CD4-positive, alpha-beta memory T cell (primary cell): ENCODE measurements around the gene NRCAM. TPM values are rescaled to one million over a fixed set of nuclear protein-coding genes. Genes with fewer than 3 reads are reported as not detected.
"Not testable (repeated sequence)": the region's sequence is repeated elsewhere in the genome, so short reads cannot be mapped to it uniquely, and the experiment has no call there.

Experiments
- CTCF ChIA-PET: fragments of 350-600 bp; sonication (Branson Sonifier 250); formaldehyde crosslinking; loops from one replicate; lab custom pipeline; 2021; ENCODE audit warnings: inconsistent platforms; ENCODE audit not compliant: partially characterized antibody; lab: Charles Lee
- POLR2A ChIA-PET: fragments of 350-600 bp; sonication (Branson Sonifier 250); formaldehyde crosslinking; loops from one replicate; lab custom pipeline; 2021; ENCODE audit not compliant: partially characterized antibody; lab: Charles Lee
- DNase-seq, 5 donors: peaks; one replicate each; pipeline versions ENCODE4 v3.0.0 to v3.0.0-alpha.2; 2020 to 2022; ENCODE audit warnings: mixed read lengths in 1 of 5
- H3K27ac ChIP-seq: one replicate; pipeline ENCODE4 v1.7.0; 2013; ENCODE audit warnings: low read depth, low read length
- H3K27me3 ChIP-seq: 2 replicates; pipeline ENCODE4 v1.7.0; 2013; ENCODE audit warnings: mild to moderate bottlenecking, low read length, moderate library complexity; ENCODE audit not compliant: insufficient read depth
- H3K36me3 ChIP-seq: 2 replicates; pipeline ENCODE4 v1.7.0; 2013; ENCODE audit warnings: mild to moderate bottlenecking, low read length, moderate library complexity; ENCODE audit not compliant: insufficient read depth
- H3K4me1 ChIP-seq: 2 replicates; pipeline ENCODE4 v1.7.0; 2013; ENCODE audit warnings: mild to moderate bottlenecking, low read length, moderate library complexity; ENCODE audit not compliant: insufficient read depth
- H3K4me3 ChIP-seq, 2 donors: one replicate each; pipeline ENCODE4 v1.7.0; 2013; ENCODE audit warnings: low read length in 2 of 2, mild to moderate bottlenecking in 1 of 2
- H3K9me3 ChIP-seq, 2 donors: one replicate each; pipeline ENCODE4 v1.7.0; 2013; ENCODE audit warnings: low read length in 2 of 2, control low read depth in 1 of 2; ENCODE audit not compliant: control insufficient read depth in 1 of 2
- H3K27ac Mint-ChIP-seq, 7 donors: one replicate each; pipeline ENCODE4 v1.8.0; 2020 to 2021; ENCODE audit warnings: mixed read lengths in 7 of 7, mild to moderate bottlenecking in 6 of 7, inconsistent platforms in 3 of 7, moderate library complexity in 3 of 7
- H3K27me3 Mint-ChIP-seq, 2 donors: one replicate each; pipeline ENCODE4 v1.8.0; 2020 to 2021; ENCODE audit warnings: mixed read lengths in 2 of 2
- H3K36me3 Mint-ChIP-seq, 2 donors: one replicate each; pipeline ENCODE4 v1.8.0; 2020 to 2021; ENCODE audit warnings: mixed read lengths in 2 of 2, inconsistent platforms in 1 of 2, mild to moderate bottlenecking in 1 of 2
- H3K4me1 Mint-ChIP-seq, 4 donors: one replicate each; pipeline ENCODE4 v1.8.0; 2020 to 2021; ENCODE audit warnings: mixed read lengths in 4 of 4, mild to moderate bottlenecking in 1 of 4
- H3K4me3 Mint-ChIP-seq, 8 donors: one replicate each; pipeline ENCODE4 v1.8.0; 2020 to 2021; ENCODE audit warnings: mixed read lengths in 8 of 8, mild to moderate bottlenecking in 7 of 8, moderate library complexity in 6 of 8, inconsistent platforms in 3 of 8
- H3K9me3 Mint-ChIP-seq, 8 donors: one replicate each; pipeline ENCODE4 v1.8.0; 2020 to 2021; ENCODE audit warnings: mixed read lengths in 8 of 8, mild to moderate bottlenecking in 5 of 8, inconsistent platforms in 3 of 8, moderate library complexity in 1 of 8
- intact Hi-C: fragments of 100-400 bp; cut with micrococcal nuclease; formaldehyde crosslinking; loops from one replicate; pipeline ENCODE4 v1.15.1; 2023
- polyA plus RNA-seq, 2 donors: library from polyadenylated mRNA; unstranded; fragments of 300-500 nt; fragmentation: Illumina TruSeq; gene quantifications; one replicate each; pipeline ENCODE4 v1.2.3, GENCODE V29; 2021
- total RNA-seq, 2 experiments: library from RNA; stranded (reverse); gene quantifications; one replicate each; pipeline ENCODE4 v1.2.3, GENCODE V29; 2021

NRCAM gene
- total and polyA plus RNA-seq, 4 experiments from 2014 or later, result 0.22 to 0.41 (median 0.32) TPM; not detected in 1

GRCh38 chr7:108348913-108349312 lies 107.3 kb downstream of the NRCAM start:
- ChIA-PET CTCF (no interaction called here), POLR2A (no interaction called here)
- Mint-ChIP-seq H3K9me3 (peaks cover 0 to 4% (median 0%) of the 10 kb centered on the region in 8 donors), H3K36me3 (no peaks in the 10 kb centered on the region), H3K4me1 (no peaks in the 10 kb centered on the region), H3K27ac (no peak overlapping the region), H3K27me3 (peaks cover 2 to 3% of the 10 kb centered on the region in 2 donors), H3K4me3 (no peak overlapping the region)
- Histone ChIP-seq H3K4me3 (no peak overlapping the region), H3K27me3 (no peaks in the 10 kb centered on the region), H3K36me3 (no peaks in the 10 kb centered on the region), H3K4me1 (no peaks in the 10 kb centered on the region), H3K9me3 (no peaks in the 10 kb centered on the region), H3K27ac (no peak overlapping the region)
- DNase-seq, result no peak
- intact Hi-C loops, result no loop called here

GRCh38 chr7:108347616-108348015 lies 108.6 kb downstream of the NRCAM start:
- H3K4me1 Mint-ChIP-seq, result no peaks in the 10 kb centered on the region
- Histone ChIP-seq H3K4me1 (no peaks in the 10 kb centered on the region), H3K27ac (no peak overlapping the region), H3K27me3 (no peaks in the 10 kb centered on the region), H3K9me3 (no peaks in the 10 kb centered on the region), H3K36me3 (no peaks in the 10 kb centered on the region), H3K4me3 (no peak overlapping the region)
- CTCF ChIA-PET, result no interaction called here
- no peak for DNase-seq
- H3K27ac Mint-ChIP-seq, result no peak overlapping the region
- H3K9me3 Mint-ChIP-seq, result peaks cover 0 to 4% (median 0%) of the 10 kb centered on the region in 8 donors
- peaks cover 2 to 3% of the 10 kb centered on the region in 2 donors for H3K27me3 Mint-ChIP-seq
- no peaks in the 10 kb centered on the region for H3K36me3 Mint-ChIP-seq
- no peak overlapping the region for H3K4me3 Mint-ChIP-seq
- intact Hi-C loops, result no loop called here
- POLR2A ChIA-PET, result no interaction called here

- Histone ChIP-seq H3K27ac (no peak overlapping the region), H3K27me3 (no peaks in the 10 kb centered on the region), H3K36me3 (no peaks in the 10 kb centered on the region), H3K4me1 (no peaks in the 10 kb centered on the region), H3K4me3 (no peak overlapping the region), H3K9me3 (no peaks in the 10 kb centered on the region)
- H3K27me3 Mint-ChIP-seq, result peaks cover 2 to 3% of the 10 kb centered on the region in 2 donors
- DNase-seq, result no peak
- ChIA-PET POLR2A (no interaction called here), CTCF (no interaction called here)
- H3K36me3 Mint-ChIP-seq, result no peaks in the 10 kb centered on the region
- intact Hi-C loops, result no loop called here
- H3K27ac Mint-ChIP-seq, result no peak overlapping the region
- no peaks in the 10 kb centered on the region for H3K4me1 Mint-ChIP-seq
- peaks cover 0 to 4% (median 0%) of the 10 kb centered on the region in 8 donors for H3K9me3 Mint-ChIP-seq
- H3K4me3 Mint-ChIP-seq, result no peak overlapping the region
Observed at GRCh38 chr7:108345710-108346336, 110.4 kb downstream of the NRCAM start.

DNA sequence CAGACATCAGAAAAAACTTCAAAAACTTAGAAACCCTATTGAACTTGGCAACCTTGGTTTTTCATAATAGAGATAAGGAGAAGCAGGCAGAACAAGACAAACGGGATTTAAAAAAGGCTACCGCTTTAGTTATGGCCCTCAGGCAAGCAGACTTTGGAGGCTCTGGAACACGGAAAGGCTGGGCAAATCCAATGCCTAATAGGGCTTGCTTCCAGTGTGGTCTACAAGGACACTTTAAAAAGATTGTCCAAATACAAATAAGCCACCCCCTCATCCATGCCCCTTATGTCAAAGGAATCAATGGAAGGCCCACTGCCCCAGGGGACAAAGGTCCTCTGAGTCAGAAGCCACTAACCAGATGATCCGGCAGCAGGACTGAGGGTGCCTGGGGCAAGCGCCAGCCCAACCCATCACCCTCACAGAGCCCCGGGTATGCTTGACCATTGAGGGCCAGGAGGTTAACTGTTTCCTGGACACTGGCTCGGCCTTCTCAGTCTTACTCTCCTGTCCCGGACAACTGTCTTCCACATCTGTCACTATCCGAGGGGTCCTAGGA lies 115.3 kb downstream of the NRCAM start:
- no peaks in the 10 kb centered on the region for H3K27me3 ChIP-seq
- H3K27ac ChIP-seq, result no peak overlapping the region
- H3K4me1 ChIP-seq, result no peaks in the 10 kb centered on the region
- Mint-ChIP-seq H3K27me3 (peaks cover 0 to 1% of the 10 kb centered on the region in 2 donors), H3K36me3 (no peaks in the 10 kb centered on the region), H3K4me3 (no peak overlapping the region), H3K9me3 (peaks cover 0 to 4% (median 0%) of the 10 kb centered on the region in 8 donors), H3K4me1 (no peaks in the 10 kb centered on the region), H3K27ac (no peak overlapping the region)
- H3K36me3 ChIP-seq, result no peaks in the 10 kb centered on the region
- no peak overlapping the region for H3K4me3 ChIP-seq
- ChIA-PET POLR2A (no interaction called here), CTCF (no interaction called here)
- no peaks in the 10 kb centered on the region for H3K9me3 ChIP-seq
- intact Hi-C loops, result no loop called here
- no peak for DNase-seq

DNA sequence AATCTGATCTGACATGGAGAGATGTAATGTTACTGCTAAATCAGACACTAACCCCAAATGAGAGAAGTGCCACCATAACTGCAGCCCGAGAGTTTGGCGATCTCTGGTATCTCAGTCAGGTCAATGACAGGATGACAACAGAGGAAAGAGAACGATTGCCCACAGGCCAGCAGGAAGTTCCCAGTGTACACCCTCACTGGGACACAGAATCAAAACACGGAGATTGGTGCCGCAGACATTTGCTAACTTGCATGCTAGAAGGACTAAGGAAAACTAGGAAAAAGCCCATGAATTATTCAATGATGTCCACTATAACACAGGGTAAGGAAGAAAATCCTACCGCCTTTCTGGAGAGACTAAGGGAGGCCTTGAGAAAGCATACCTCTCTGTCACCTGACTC lies 115.8 kb downstream of the NRCAM start:
- H3K4me3 Mint-ChIP-seq, H3K36me3 Mint-ChIP-seq, DNase-seq, H3K9me3 Mint-ChIP-seq, H3K27me3 Mint-ChIP-seq, H3K36me3 ChIP-seq, H3K27ac ChIP-seq, H3K9me3 ChIP-seq, CTCF ChIA-PET, H3K27me3 ChIP-seq, intact Hi-C loops, H3K4me1 Mint-ChIP-seq, H3K4me3 ChIP-seq, H3K27ac Mint-ChIP-seq, POLR2A ChIA-PET, H3K4me1 ChIP-seq: not testable (repeated sequence)

- POLR2A ChIA-PET, result no interaction called here
- Mint-ChIP-seq H3K4me1 (no peaks in the 10 kb centered on the region), H3K27me3 (peaks cover 0 to 1% of the 10 kb centered on the region in 2 donors), H3K27ac (no peak overlapping the region), H3K36me3 (no peaks in the 10 kb centered on the region), H3K4me3 (no peak overlapping the region), H3K9me3 (peaks cover 0 to 4% (median 0%) of the 10 kb centered on the region in 8 donors)
- CTCF ChIA-PET, result no interaction called here
- Histone ChIP-seq H3K9me3 (no peaks in the 10 kb centered on the region), H3K27ac (no peak overlapping the region), H3K4me3 (no peak overlapping the region), H3K27me3 (no peaks in the 10 kb centered on the region), H3K36me3 (no peaks in the 10 kb centered on the region), H3K4me1 (no peaks in the 10 kb centered on the region)
- intact Hi-C loops, result no loop called here
- DNase-seq, result no peak
Observed at GRCh38 chr7:108335269-108335918, 120.8 kb downstream of the NRCAM start.

- peaks cover 0 to 1% of the 10 kb centered on the region in 2 donors for H3K27me3 Mint-ChIP-seq
- H3K4me1 Mint-ChIP-seq, result no peaks in the 10 kb centered on the region
- no peak overlapping the region for H3K27ac ChIP-seq
- DNase-seq, result no peak
- no peaks in the 10 kb centered on the region for H3K36me3 ChIP-seq
- intact Hi-C loops, result no loop called here
- POLR2A ChIA-PET, result no interaction called here
- H3K4me3 Mint-ChIP-seq, result no peak overlapping the region
- no peak overlapping the region for H3K27ac Mint-ChIP-seq
- no peaks in the 10 kb centered on the region for H3K4me1 ChIP-seq
- no peaks in the 10 kb centered on the region for H3K36me3 Mint-ChIP-seq
- CTCF ChIA-PET, result no interaction called here
- no peaks in the 10 kb centered on the region for H3K9me3 ChIP-seq
- no peaks in the 10 kb centered on the region for H3K27me3 ChIP-seq
- H3K4me3 ChIP-seq, result no peak overlapping the region
- no peaks in the 10 kb centered on the region for H3K9me3 Mint-ChIP-seq
Observed at GRCh38 chr7:108332937-108333336, 123.3 kb downstream of the NRCAM start.
